ENCODE measurements around the gene ARFGAP3. TPM values are rescaled to one million over a fixed set of nuclear protein-coding genes. Genes with fewer than 3 reads are reported as not detected.
A peak's percentile ranks its signal among the peaks of the same experiment; 100 is the strongest.

The ARFGAP3 gene
- total RNA-seq, 1 experiment from 2014 or later: 16.9 TPM

- H3K4me3 Mint-ChIP-seq: no peak overlapping the region
- DNase-seq (ENCODE audit: low spot score) (no peak), ATAC-seq (no peak)
- H3K4me1 Mint-ChIP-seq: peaks cover 10% of the 10 kb centered on the region
- H3K9me3 Mint-ChIP-seq: no peaks in the 10 kb centered on the region
- TF ChIP-seq ESRRA (CRISPR knock-in tag; IDR thresholded peaks at IDR 0.05; ENCODE audit: borderline replicate concordance) (no peak), NFE2L1 (CRISPR knock-in tag; IDR thresholded peaks at IDR 0.05) (no peak)
- ChIA-PET CTCF (interaction anchor here (1.1 to 1.4 kb wide), 4 partner anchors 14 to 172 kb away, joined by 5 to 11 read pairs (median 7); no protein-coding TSS in a partner anchor), POLR2A (no interaction called here)
- H3K27me3 Mint-ChIP-seq (ENCODE audit: low read depth): no peaks in the 10 kb centered on the region
- no peak overlapping the region for H3K27ac Mint-ChIP-seq
- H3K36me3 Mint-ChIP-seq: peaks cover 43% of the 10 kb centered on the region
Observed at GRCh38 chr22:42881298-42881697, 24.2 kb upstream of the ARFGAP3 start.

- Mint-ChIP-seq H3K9me3 (no peaks in the 10 kb centered on the region), H3K4me3 (no peak overlapping the region), H3K4me1 (peaks cover 10% of the 10 kb centered on the region), H3K27me3 (ENCODE audit: low read depth) (no peaks in the 10 kb centered on the region), H3K36me3 (peaks cover 45% of the 10 kb centered on the region), H3K27ac (no peak overlapping the region)
- TF ChIP-seq ERG (CRISPR knock-in tag; IDR thresholded peaks at IDR 0.05): no peak
- no peak for TF ChIP-seq ZNF671 (CRISPR knock-in tag; IDR thresholded peaks at IDR 0.05)
- TF ChIP-seq SOX15 (CRISPR knock-in tag; IDR thresholded peaks at IDR 0.05): no peak
- TF ChIP-seq GABPB1 (CRISPR knock-in tag; IDR thresholded peaks at IDR 0.05): no peak
- no peak for TF ChIP-seq PREB (CRISPR knock-in tag; IDR thresholded peaks at IDR 0.05; ENCODE audit: borderline replicate concordance)
- no peak for TF ChIP-seq ZNF219 (CRISPR knock-in tag; IDR thresholded peaks at IDR 0.05; ENCODE audit: borderline replicate concordance)
- ChIA-PET CTCF (interaction anchor here (0.7 to 1.1 kb wide), 2 partner anchors 13 to 22 kb away, joined by 3 to 8 read pairs; no protein-coding TSS in a partner anchor), POLR2A (no interaction called here)
- DNase-seq (ENCODE audit: low spot score) (peak; percentile 45), ATAC-seq (peak; percentile 77)
Observed at GRCh38 chr22:42880815-42881214, 23.7 kb upstream of the ARFGAP3 start.

GRCh38 chr22:42879371-42880021 is 22.4 kb upstream of the ARFGAP3 start:
- H3K27ac Mint-ChIP-seq: no peak overlapping the region
- peaks cover 10% of the 10 kb centered on the region for H3K4me1 Mint-ChIP-seq
- H3K27me3 Mint-ChIP-seq (ENCODE audit: low read depth): no peaks in the 10 kb centered on the region
- no peak for TF ChIP-seq FOXP1 (CRISPR knock-in tag; IDR thresholded peaks at IDR 0.05; ENCODE audit: borderline replicate concordance)
- no peak for TF ChIP-seq SP1 (CRISPR knock-in tag; conservative IDR thresholded peaks at IDR 0.05)
- no peak for TF ChIP-seq ZMAT4 (CRISPR knock-in tag; IDR thresholded peaks at IDR 0.05)
- TF ChIP-seq ZNF317 (CRISPR knock-in tag; IDR thresholded peaks at IDR 0.05; ENCODE audit: borderline replicate concordance, low read depth): no peak
- no peak for TF ChIP-seq ZBTB21 (CRISPR knock-in tag; IDR thresholded peaks at IDR 0.05; ENCODE audit: borderline replicate concordance)
- no peak for TF ChIP-seq NR1H2 (CRISPR knock-in tag; IDR thresholded peaks at IDR 0.05)
- TF ChIP-seq RORB (CRISPR knock-in tag; IDR thresholded peaks at IDR 0.05): no peak
- TF ChIP-seq ZNF232 (CRISPR knock-in tag; IDR thresholded peaks at IDR 0.05): no peak
- H3K9me3 Mint-ChIP-seq: no peaks in the 10 kb centered on the region
- DNase-seq (ENCODE audit: low spot score) (no peak), ATAC-seq (no peak)
- peaks cover 42% of the 10 kb centered on the region for H3K36me3 Mint-ChIP-seq
- no peak overlapping the region for H3K4me3 Mint-ChIP-seq
- ChIA-PET CTCF (no interaction called here), POLR2A (no interaction called here)

- Mint-ChIP-seq H3K36me3 (peaks cover 35% of the 10 kb centered on the region), H3K4me3 (no peak overlapping the region), H3K27ac (no peak overlapping the region), H3K4me1 (peaks cover 10% of the 10 kb centered on the region), H3K9me3 (no peaks in the 10 kb centered on the region), H3K27me3 (ENCODE audit: low read depth) (no peaks in the 10 kb centered on the region)
- TF ChIP-seq JUN (CRISPR knock-in tag; IDR thresholded peaks at IDR 0.05) (no peak), ELF4 (CRISPR knock-in tag; IDR thresholded peaks at IDR 0.05; ENCODE audit: low read depth) (no peak), E2F5 (CRISPR knock-in tag; IDR thresholded peaks at IDR 0.05) (no peak), HMGXB4 (CRISPR knock-in tag; IDR thresholded peaks at IDR 0.05) (no peak), CBFB (CRISPR knock-in tag; IDR thresholded peaks at IDR 0.05; ENCODE audit: low read depth) (no peak), GRHL2 (CRISPR knock-in tag; IDR thresholded peaks at IDR 0.05; ENCODE audit: insufficient replicate concordance, severe bottlenecking) (no peak), ZNF138 (CRISPR knock-in tag; conservative IDR thresholded peaks at IDR 0.05) (no peak), FOXJ3 (CRISPR knock-in tag; IDR thresholded peaks at IDR 0.05; ENCODE audit: borderline replicate concordance) (no peak), ZBTB21 (CRISPR knock-in tag; IDR thresholded peaks at IDR 0.05; ENCODE audit: borderline replicate concordance) (no peak)
- ATAC-seq (no peak), DNase-seq (ENCODE audit: low spot score) (no peak)
- ChIA-PET CTCF (interaction anchor here (2.1 kb wide), 1 partner anchor 11 kb away, joined by 15 read pairs; no protein-coding TSS in a partner anchor), POLR2A (no interaction called here)
Observed at GRCh38 chr22:42878561-42879305, 21.7 kb upstream of the ARFGAP3 start.

Measured in WTC11 (cell line).